ENCODE data around the gene GALNT7.

- no peak for TF ChIP-seq POLR2A (IDR thresholded peaks at IDR 0.05)
- TF ChIP-seq CTCF (IDR thresholded peaks at IDR 0.05), result no peak
Observed at GRCh38 chr4:173160871-173161270, 7.7 kb upstream of the GALNT7 start.

All from heart left ventricle (tissue), 13 donors.